Measurements from ENCODE around the gene PI16. TPM values are rescaled to one million over a fixed set of nuclear protein-coding genes. Genes with fewer than 3 reads are reported as not detected.

PI16 gene
- total and polyA plus RNA-seq, 2 donors from 2014 or later = 1.7 to 3.5 TPM

DNA sequence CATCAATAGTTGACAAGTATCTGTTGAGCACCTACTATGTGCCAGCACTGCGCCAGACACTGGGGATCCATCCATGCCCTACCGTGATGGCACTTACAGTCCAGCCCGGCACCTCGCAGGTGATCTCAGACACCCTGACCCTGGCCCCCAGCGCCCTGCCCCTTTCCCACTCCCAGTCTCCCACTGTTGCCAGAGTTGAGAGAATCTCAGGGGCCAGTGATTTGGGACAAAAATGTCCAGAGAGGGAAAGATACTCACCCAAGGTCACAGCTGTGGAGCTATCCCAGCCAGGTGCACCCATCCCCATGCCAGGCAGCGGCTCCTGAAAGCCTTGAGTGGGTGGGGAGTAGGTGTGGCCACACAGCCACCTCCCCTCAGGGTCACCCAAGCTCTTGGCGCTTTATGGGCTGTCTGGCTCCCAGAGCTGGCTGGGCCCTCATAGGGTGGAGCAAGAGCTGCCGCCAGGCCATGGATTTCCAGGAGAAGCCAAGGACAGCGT is 3.3 kb downstream of the PI16 start:
- TF ChIP-seq, protein P1, sequence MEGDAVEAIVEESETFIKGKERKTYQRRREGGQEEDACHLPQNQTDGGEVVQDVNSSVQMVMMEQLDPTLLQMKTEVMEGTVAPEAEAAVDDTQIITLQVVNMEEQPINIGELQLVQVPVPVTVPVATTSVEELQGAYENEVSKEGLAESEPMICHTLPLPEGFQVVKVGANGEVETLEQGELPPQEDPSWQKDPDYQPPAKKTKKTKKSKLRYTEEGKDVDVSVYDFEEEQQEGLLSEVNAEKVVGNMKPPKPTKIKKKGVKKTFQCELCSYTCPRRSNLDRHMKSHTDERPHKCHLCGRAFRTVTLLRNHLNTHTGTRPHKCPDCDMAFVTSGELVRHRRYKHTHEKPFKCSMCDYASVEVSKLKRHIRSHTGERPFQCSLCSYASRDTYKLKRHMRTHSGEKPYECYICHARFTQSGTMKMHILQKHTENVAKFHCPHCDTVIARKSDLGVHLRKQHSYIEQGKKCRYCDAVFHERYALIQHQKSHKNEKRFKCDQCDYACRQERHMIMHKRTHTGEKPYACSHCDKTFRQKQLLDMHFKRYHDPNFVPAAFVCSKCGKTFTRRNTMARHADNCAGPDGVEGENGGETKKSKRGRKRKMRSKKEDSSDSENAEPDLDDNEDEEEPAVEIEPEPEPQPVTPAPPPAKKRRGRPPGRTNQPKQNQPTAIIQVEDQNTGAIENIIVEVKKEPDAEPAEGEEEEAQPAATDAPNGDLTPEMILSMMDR (IDR thresholded peaks at IDR 0.05; ENCODE audit: borderline replicate concordance, extremely low read depth, insufficient read depth) = no peak
- H3K27ac ChIP-seq (ENCODE audit: low read depth in 2 of 2, low read length in 2 of 2) = no peak overlapping the region
- FAIRE-seq = no peak

DNA sequence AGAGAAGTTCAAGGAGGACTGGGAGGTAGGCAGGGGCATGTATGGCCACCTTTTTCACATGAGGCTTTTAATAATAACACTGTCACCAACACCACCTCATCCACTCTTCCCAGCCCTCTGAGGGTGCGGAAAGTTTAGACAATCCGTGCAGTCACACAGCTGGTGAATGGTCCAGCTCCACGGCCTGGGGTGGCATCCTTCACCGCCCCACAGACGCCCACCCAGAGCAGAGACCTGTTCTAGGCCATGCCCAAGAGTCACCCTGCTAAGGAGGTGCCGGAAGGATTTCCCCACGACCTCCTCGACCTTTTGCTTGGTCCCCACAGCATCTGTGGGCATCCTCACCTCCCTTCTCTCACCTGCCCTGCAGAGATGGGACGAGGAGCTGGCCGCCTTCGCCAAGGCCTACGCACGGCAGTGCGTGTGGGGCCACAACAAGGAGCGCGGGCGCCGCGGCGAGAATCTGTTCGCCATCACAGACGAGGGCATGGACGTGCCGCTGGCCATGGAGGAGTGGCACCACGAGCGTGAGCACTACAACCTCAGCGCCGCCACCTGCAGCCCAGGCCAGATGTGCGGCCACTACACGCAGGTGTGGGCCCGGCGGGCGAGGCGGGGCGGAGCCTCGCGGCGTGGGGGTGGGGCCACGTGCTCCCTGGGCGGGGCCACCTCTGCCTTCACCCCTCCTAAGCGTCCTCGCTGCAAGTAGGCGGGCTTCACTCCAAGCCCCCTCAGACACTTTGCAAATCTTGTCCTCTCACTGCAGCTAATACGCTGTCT is 4.4 kb downstream of the PI16 start:
- Histone ChIP-seq H3K9ac (ENCODE audit: low read length in 3 of 3) (no peak overlapping the region), H3K4me1 (ENCODE audit: control insufficient read depth in 2 of 3, insufficient read depth in 2 of 3, low read depth in 1 of 3, low read length in 3 of 3) (peaks cover 0 to 6% (median 0%) of the 10 kb centered on the region in 3 donors), H3K27me3 (ENCODE audit: control insufficient read depth, insufficient read depth, low read length) (no peaks in the 10 kb centered on the region), H3K36me3 (ENCODE audit: control insufficient read depth in 2 of 3, insufficient read depth in 3 of 3, low read length in 3 of 3) (no peaks in the 10 kb centered on the region), H3K4me3 (ENCODE audit: low read length in 3 of 3) (no peak overlapping the region), H3K27ac (ENCODE audit: low read depth in 2 of 2, low read length in 2 of 2) (no peak overlapping the region), H3K9me3 (ENCODE audit: control insufficient read depth in 2 of 3, insufficient read depth in 1 of 3, low read length in 3 of 3) (no peaks in the 10 kb centered on the region)
- no peak for FAIRE-seq
- TF ChIP-seq, protein P1 (IDR thresholded peaks at IDR 0.05; ENCODE audit: borderline replicate concordance, extremely low read depth, insufficient read depth) = no peak
- intact Hi-C loops (cut with DNase I) = no loop called here
- DNase-seq = peak in 1 of 5 donors; percentile 71

More for the DNA sequence above, 3.3 kb downstream of the PI16 start:
- Histone ChIP-seq H3K36me3 (ENCODE audit: control insufficient read depth in 2 of 3, insufficient read depth in 3 of 3, low read length in 3 of 3) (no peaks in the 10 kb centered on the region), H3K9me3 (ENCODE audit: control insufficient read depth in 2 of 3, insufficient read depth in 1 of 3, low read length in 3 of 3) (no peaks in the 10 kb centered on the region), H3K4me3 (ENCODE audit: low read length in 3 of 3) (no peak overlapping the region), H3K4me1 (ENCODE audit: control insufficient read depth in 2 of 3, insufficient read depth in 2 of 3, low read depth in 1 of 3, low read length in 3 of 3) (peaks cover 0 to 3% (median 0%) of the 10 kb centered on the region in 3 donors), H3K27me3 (ENCODE audit: control insufficient read depth, insufficient read depth, low read length) (no peaks in the 10 kb centered on the region), H3K9ac (ENCODE audit: low read length in 3 of 3) (no peak overlapping the region)
- DNase-seq = peak in 1 of 5 donors; percentile 49
- intact Hi-C loops (cut with DNase I) = no loop called here

DNA sequence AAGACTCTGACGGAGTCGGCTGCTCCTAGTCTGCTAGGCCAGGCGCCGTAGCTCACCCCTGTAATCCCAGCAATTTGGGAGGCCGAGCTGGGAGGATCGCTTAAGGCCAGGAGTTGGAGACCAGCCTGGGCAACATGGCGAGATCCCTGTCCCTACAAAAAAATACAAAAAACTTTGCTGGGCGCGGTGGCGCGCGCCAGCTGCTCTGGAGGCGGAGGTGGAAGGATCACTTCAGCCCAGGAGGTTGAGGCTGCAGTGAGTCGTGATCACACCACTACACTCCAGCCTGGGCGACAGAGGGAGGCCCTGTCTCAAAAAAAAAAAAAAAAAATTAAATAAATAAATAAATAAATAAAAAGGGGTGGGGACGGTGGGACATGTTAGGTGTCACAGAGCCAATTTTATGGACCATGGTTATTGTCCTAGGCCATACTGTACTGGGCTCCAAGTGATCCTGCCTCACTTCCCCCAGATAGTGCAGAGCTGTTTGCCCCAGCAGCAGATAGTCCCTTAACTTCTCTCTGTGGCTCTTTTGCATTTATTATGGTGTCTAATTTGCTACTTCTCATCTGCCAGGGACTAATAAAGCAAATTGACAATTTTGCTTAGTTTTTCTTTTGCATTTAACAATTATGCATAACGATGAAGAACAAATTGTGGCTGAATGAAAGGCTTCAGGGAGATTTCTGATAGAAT is 5.2 kb downstream of the PI16 start:
- H3K27me3 ChIP-seq (ENCODE audit: control insufficient read depth, insufficient read depth, low read length) = no peaks in the 10 kb centered on the region
- no peak overlapping the region for H3K27ac ChIP-seq (ENCODE audit: low read depth in 2 of 2, low read length in 2 of 2)
- intact Hi-C loops (cut with DNase I) = no loop called here
- FAIRE-seq = no peak
- DNase-seq = no peak
- H3K4me1 ChIP-seq (ENCODE audit: control insufficient read depth in 2 of 3, insufficient read depth in 2 of 3, low read depth in 1 of 3, low read length in 3 of 3) = peaks cover 0 to 8% (median 3%) of the 10 kb centered on the region in 3 donors
- no peak overlapping the region for H3K9ac ChIP-seq (ENCODE audit: low read length in 3 of 3)
- H3K9me3 ChIP-seq (ENCODE audit: control insufficient read depth in 2 of 3, insufficient read depth in 1 of 3, low read length in 3 of 3) = no peaks in the 10 kb centered on the region
- H3K4me3 ChIP-seq (ENCODE audit: low read length in 3 of 3) = no peak overlapping the region
- H3K36me3 ChIP-seq (ENCODE audit: control insufficient read depth in 2 of 3, insufficient read depth in 3 of 3, low read length in 3 of 3) = no peaks in the 10 kb centered on the region
- TF ChIP-seq, protein P1 (IDR thresholded peaks at IDR 0.05; ENCODE audit: borderline replicate concordance, extremely low read depth, insufficient read depth) = no peak
